Transverse colon (tissue), 4 donors: ENCODE measurements around the gene SH2B3.

Experiments used
- CTCF ChIP-seq, 5 experiments: fragments of 200-600 bp in 3 of 5; fragments of 450-650 bp in 2 of 5; sonication (generic) in 3 of 5; IDR thresholded peaks; 1 replicate in 2 of 5; 2 replicates in 3 of 5; pipeline ENCODE4 v1.5.1; 2016 to 2017; ENCODE audit warnings: antibody characterized with exemption in 5 of 5, inconsistent platforms in 3 of 5, mild to moderate bottlenecking in 2 of 5, moderate library complexity in 1 of 5
- POLR2AphosphoS5 ChIP-seq, 3 donors: sonication (generic); formaldehyde crosslinking; IDR thresholded peaks; one replicate each; pipeline ENCODE4 v1.6.1; 2016; ENCODE audit warnings: antibody characterized with exemption in 3 of 3

- TF ChIP-seq POLR2AphosphoS5 (IDR thresholded peaks at IDR 0.05): no peak
- no peak for TF ChIP-seq CTCF (IDR thresholded peaks at IDR 0.05)
Measured at GRCh38 chr12:111482462-111482861, 76.7 kb downstream of the SH2B3 start.
